Caco-2 (cell line): ENCODE data around the gene NUMBL. TPM values are rescaled to one million over a fixed set of nuclear protein-coding genes. Genes with fewer than 3 reads are reported as not detected.
"Not testable (repeated sequence)": the region's sequence is repeated elsewhere in the genome, so short reads cannot be mapped to it uniquely, and the experiment has no call there.

ENCODE experiments used
- BruUV-seq: library from RNA; stranded (reverse); fragments of 400-500 nt; replicated peaks from 2 replicates; lab custom pipeline; 2021; lab: Mats Ljungman, UMichigan
- CTCF ChIA-PET: fragments of 300-600 bp; sonication (Branson Sonifier 250); formaldehyde crosslinking; loops from one replicate; lab custom pipeline; 2022; ENCODE audit warnings: antibody characterized with exemption; lab: Charles Lee
- POLR2A ChIA-PET: fragments of 300-600 bp; sonication (Branson Sonifier 250); formaldehyde crosslinking; loops from one replicate; lab custom pipeline; 2022; ENCODE audit warnings: antibody characterized with exemption; lab: Charles Lee
- DNase-seq, 2 experiments: peaks; one replicate each; pipeline versions ENCODE4 v3.0.0 to v3.0.0-alpha.2; 2020 to 2022
- H3K27me3 ChIP-seq: replicated peaks from 2 replicates; pipeline ENCODE4 v1.6.0; 2011; ENCODE audit warnings: low read length; ENCODE audit not compliant: control insufficient read depth, insufficient read depth
- H3K36me3 ChIP-seq: 2 replicates; pipeline ENCODE4 v1.5.1; 2011; ENCODE audit warnings: low read length; ENCODE audit not compliant: control insufficient read depth, insufficient read depth
- H3K4me1 ChIP-seq: fragments of 250-450 bp; sonication (Bioruptor Pico); 2 replicates; pipeline ENCODE4 v1.5.1; 2020; ENCODE audit warnings: mild to moderate bottlenecking
- H3K4me3 ChIP-seq: 2 replicates; pipeline ENCODE4 v1.5.1; 2011; ENCODE audit warnings: low read depth, mild to moderate bottlenecking, control low read depth, low read length
- H3K9me3 ChIP-seq: fragments of 250-450 bp; sonication (Bioruptor Pico); 2 replicates; pipeline ENCODE4 v1.5.1; 2020; ENCODE audit warnings: mild to moderate bottlenecking, moderate library complexity
- H3K27ac Mint-ChIP-seq: one replicate; pipeline ENCODE4 v1.8.0; 2022; ENCODE audit warnings: mixed read lengths; ENCODE audit not compliant: unreplicated experiment
- H3K27me3 Mint-ChIP-seq: one replicate; pipeline ENCODE4 v1.8.0; 2022; ENCODE audit warnings: mixed read lengths; ENCODE audit not compliant: insufficient read depth, unreplicated experiment
- H3K36me3 Mint-ChIP-seq: one replicate; pipeline ENCODE4 v1.8.0; 2022; ENCODE audit warnings: mild to moderate bottlenecking, mixed read lengths; ENCODE audit not compliant: insufficient read depth, unreplicated experiment
- H3K4me1 Mint-ChIP-seq: one replicate; pipeline ENCODE4 v1.8.0; 2022; ENCODE audit warnings: low read depth, mixed read lengths; ENCODE audit not compliant: unreplicated experiment
- H3K4me3 Mint-ChIP-seq: one replicate; pipeline ENCODE4 v1.8.0; 2022; ENCODE audit warnings: mild to moderate bottlenecking, moderate library complexity, mixed read lengths; ENCODE audit not compliant: unreplicated experiment
- H3K9me3 Mint-ChIP-seq: one replicate; pipeline ENCODE4 v1.8.0; 2022; ENCODE audit warnings: mixed read lengths; ENCODE audit not compliant: unreplicated experiment
- CTCF ChIP-seq, 2 experiments: fragments of 200-600 bp in 1 of 2; IDR thresholded peaks; 1 replicate in 1 of 2; 2 replicates in 1 of 2; pipeline versions ENCODE4 v1.5.1 to v1.8.0; 2011 to 2022; ENCODE audit warnings: antibody characterized with exemption in 1 of 2, control low read depth in 1 of 2, inconsistent platforms in 1 of 2, low read depth in 1 of 2, low read length in 1 of 2, mild to moderate bottlenecking in 1 of 2, moderate library complexity in 1 of 2; ENCODE audit not compliant: insufficient read depth in 1 of 2, severe bottlenecking in 1 of 2, unreplicated experiment in 1 of 2
- intact Hi-C: fragments of 100-400 bp; cut with micrococcal nuclease; formaldehyde crosslinking; loops from one replicate; pipeline ENCODE4 v1.10.0; 2022; ENCODE audit not compliant: unreplicated experiment
- total RNA-seq: library from RNA; stranded (reverse); gene quantifications from 2 replicates; pipeline ENCODE4 v1.2.3, GENCODE V29; 2022

Gene NUMBL
- total RNA-seq, 1 experiment from 2014 or later: 22.0 TPM

DNA sequence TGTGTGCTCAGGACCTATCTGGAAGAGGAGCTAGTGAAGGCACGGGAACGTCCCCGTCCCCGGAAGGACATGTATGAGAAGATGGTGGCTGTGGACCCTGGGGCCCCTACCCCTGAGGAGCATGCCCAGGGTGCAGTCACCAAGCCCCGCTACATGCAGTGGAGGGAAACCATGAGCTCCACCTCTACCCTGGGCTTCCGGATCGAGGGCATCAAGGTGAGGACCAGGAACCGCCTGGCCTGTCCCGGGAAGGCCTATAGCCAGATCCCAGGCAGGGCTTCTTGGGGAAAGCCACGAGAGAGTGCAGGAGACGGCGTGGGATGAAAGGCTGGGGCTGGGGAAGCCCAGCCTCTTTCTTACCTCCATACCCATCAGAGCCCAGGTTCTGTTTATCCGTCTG is 42.7 kb upstream of the NUMBL start:
- Mint-ChIP-seq H3K4me1 (peaks cover 14% of the 10 kb centered on the region), H3K36me3 (peaks cover 96% of the 10 kb centered on the region), H3K9me3 (no peaks in the 10 kb centered on the region), H3K27ac (no peak overlapping the region), H3K27me3 (no peaks in the 10 kb centered on the region), H3K4me3 (no peak overlapping the region)
- BruUV-seq: no TSS peak
- H3K4me1 ChIP-seq: no peaks in the 10 kb centered on the region
- intact Hi-C loops: no loop called here
- no peak for TF ChIP-seq CTCF (IDR thresholded peaks at IDR 0.05; ENCODE audit: insufficient read depth in 1 of 2, low read depth in 1 of 2, low read length in 1 of 2, severe bottlenecking in 1 of 2, unreplicated experiment in 1 of 2)
- ChIA-PET POLR2A (interaction anchor here (0.6 to 1.2 kb wide), 3 partner anchors 10 to 45 kb away, joined by 3 to 5 read pairs (median 3); partner anchors contain the start of genes COQ8B, ITPKC and RAB4B), CTCF (interaction anchor here (1.4 kb wide), 1 partner anchor 16 kb away, joined by 3 read pairs; the partner anchor contains the start of genes COQ8B and ITPKC)
- no peaks in the 10 kb centered on the region for H3K27me3 ChIP-seq
- peaks cover 18% of the 10 kb centered on the region for H3K36me3 ChIP-seq
- H3K9me3 ChIP-seq: no peaks in the 10 kb centered on the region
- no peak for DNase-seq
- H3K4me3 ChIP-seq: no peak overlapping the region

DNA sequence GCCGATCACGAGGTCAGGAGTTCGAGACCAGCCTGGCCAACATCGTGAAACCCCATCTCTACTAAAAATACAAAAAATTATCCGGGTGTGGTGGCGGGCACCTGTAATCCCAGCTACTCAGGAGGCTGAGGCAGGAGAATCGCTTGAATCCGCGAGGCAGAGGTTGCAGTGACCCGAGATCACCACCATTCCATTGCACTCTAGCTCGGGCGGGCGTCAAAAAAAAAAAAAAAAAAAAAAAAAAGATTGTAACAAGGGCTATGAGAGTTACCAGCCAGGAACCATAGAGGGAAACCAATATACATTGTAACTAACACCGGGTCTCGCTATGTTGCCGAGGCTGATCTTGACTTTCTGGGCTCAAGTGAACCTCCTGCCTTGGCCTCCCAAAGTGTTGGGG is 41.9 kb upstream of the NUMBL start:
- peaks cover 96% of the 10 kb centered on the region for H3K36me3 Mint-ChIP-seq
- H3K9me3 ChIP-seq, H3K4me3 ChIP-seq, H3K27me3 Mint-ChIP-seq, H3K27ac Mint-ChIP-seq, H3K4me1 ChIP-seq, CTCF ChIA-PET, BruUV-seq, H3K27me3 ChIP-seq, H3K4me3 Mint-ChIP-seq, H3K9me3 Mint-ChIP-seq, DNase-seq, intact Hi-C loops: not testable (repeated sequence)
- peaks cover 14% of the 10 kb centered on the region for H3K4me1 Mint-ChIP-seq
- POLR2A ChIA-PET: interaction anchor here (1.0 kb wide), 1 partner anchor 46 kb away, joined by 3 read pairs; the partner anchor contains the start of gene RAB4B
- peaks cover 19% of the 10 kb centered on the region for H3K36me3 ChIP-seq

GRCh38 chr19:40730065-40730464 is 39.6 kb upstream of the NUMBL start:
- CTCF ChIA-PET, H3K27me3 Mint-ChIP-seq, H3K4me1 ChIP-seq, H3K27ac Mint-ChIP-seq, DNase-seq, H3K4me3 ChIP-seq, H3K9me3 Mint-ChIP-seq, BruUV-seq, H3K27me3 ChIP-seq, POLR2A ChIA-PET, intact Hi-C loops, H3K4me3 Mint-ChIP-seq, H3K4me1 Mint-ChIP-seq, H3K9me3 ChIP-seq: not testable (repeated sequence)
- H3K36me3 ChIP-seq: peaks cover 23% of the 10 kb centered on the region
- H3K36me3 Mint-ChIP-seq: peaks cover 95% of the 10 kb centered on the region

- DNase-seq: peak in 1 of 2 experiments; percentile 46
- H3K27ac Mint-ChIP-seq: peak overlapping the region; percentile 39
- H3K4me3 ChIP-seq: no peak overlapping the region
- H3K4me3 Mint-ChIP-seq: no peak overlapping the region
- peaks cover 92% of the 10 kb centered on the region for H3K36me3 Mint-ChIP-seq
- H3K27me3 ChIP-seq: no peaks in the 10 kb centered on the region
- TF ChIP-seq CTCF (IDR thresholded peaks at IDR 0.05; ENCODE audit: insufficient read depth in 1 of 2, low read depth in 1 of 2, low read length in 1 of 2, severe bottlenecking in 1 of 2, unreplicated experiment in 1 of 2): no peak
- no peaks in the 10 kb centered on the region for H3K4me1 Mint-ChIP-seq
- H3K36me3 ChIP-seq: peaks cover 25% of the 10 kb centered on the region
- H3K9me3 Mint-ChIP-seq: no peaks in the 10 kb centered on the region
- BruUV-seq: no TSS peak
- peaks cover 6% of the 10 kb centered on the region; the same call in 1 of the 2 replicates for H3K9me3 ChIP-seq
- H3K4me1 ChIP-seq: no peaks in the 10 kb centered on the region
- ChIA-PET POLR2A (interaction anchor here (0.6 kb wide), 1 partner anchor 296 kb away, joined by 13 read pairs; no protein-coding TSS in a partner anchor), CTCF (no interaction called here)
- intact Hi-C loops: no loop called here
- no peaks in the 10 kb centered on the region for H3K27me3 Mint-ChIP-seq
Observed at GRCh38 chr19:40726279-40726678, 35.8 kb upstream of the NUMBL start.
